C4-2B (cell line): ENCODE data around the gene DDIT3.

Source experiments
- CTCF ChIP-seq: fragments of 450-650 bp; conservative IDR thresholded peaks from 2 replicates; pipeline ENCODE4 v1.5.1; 2017; ENCODE audit warnings: mild to moderate bottlenecking
- ZFX ChIP-seq: fragments of 450-650 bp; IDR thresholded peaks from 2 replicates; pipeline ENCODE4 v1.6.1; 2017

- TF ChIP-seq CTCF (no peak), ZFX (no peak)
Observed at GRCh38 chr12:57524814-57525614, 4.7 kb upstream of the DDIT3 start.
